Measurements from ENCODE around the gene MYF5.

MYF5 gene

DNA sequence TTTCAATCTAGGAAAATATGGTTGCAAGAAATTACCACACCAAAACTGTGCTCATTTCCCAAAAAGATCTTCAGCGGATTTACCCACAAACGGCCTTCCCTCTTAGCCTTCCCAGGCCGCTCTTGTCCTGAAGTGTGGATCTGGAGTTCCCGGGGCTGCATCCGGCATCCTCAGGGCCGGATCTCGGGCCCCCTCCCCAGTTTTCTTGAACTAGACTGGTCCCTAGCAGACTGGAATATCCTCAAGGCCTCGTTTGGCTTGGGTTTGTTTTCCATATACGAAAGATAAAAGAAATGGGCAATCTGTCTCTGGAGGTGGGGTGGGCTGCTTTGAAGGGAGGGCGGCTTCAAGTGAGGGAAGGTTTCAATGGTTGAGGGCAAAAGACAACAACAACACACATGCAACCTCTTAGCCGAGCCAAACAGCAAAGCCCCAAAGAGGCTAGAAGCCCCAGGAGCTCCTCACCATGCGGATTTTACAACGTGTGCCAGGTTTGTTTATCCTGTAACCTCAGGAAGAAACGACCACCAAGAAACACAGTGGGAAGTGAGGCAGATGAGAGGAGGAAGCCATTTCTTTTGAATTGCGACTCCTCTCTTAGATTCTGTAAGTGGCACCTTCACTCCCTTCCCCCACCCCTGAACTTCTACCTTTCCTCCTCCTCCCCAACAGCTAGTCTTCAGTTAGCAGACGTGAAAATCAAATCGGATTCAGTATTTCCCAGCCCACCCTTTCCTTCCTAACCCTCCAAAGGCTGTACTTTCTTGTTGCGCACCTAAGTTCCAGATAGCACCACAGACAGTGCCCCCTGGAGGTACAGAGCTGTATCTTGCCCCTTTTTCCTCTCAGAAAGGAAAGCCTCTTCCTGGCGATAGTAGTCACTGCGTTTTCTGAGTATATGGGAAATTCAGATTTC, 6.6 kb upstream of the MYF5 start:
- Histone ChIP-seq H3K27ac (ENCODE audit: low read depth, low read length) (no peak overlapping the region), H3K27me3 (ENCODE audit: control insufficient read depth, insufficient read depth, low read length) (no peaks in the 10 kb centered on the region), H3K9ac (ENCODE audit: low read length) (no peak overlapping the region), H3K36me3 (ENCODE audit: control insufficient read depth, insufficient read depth, low read length) (no peaks in the 10 kb centered on the region), H3K4me3 (ENCODE audit: low read length) (no peak overlapping the region), H3K4me1 (ENCODE audit: control insufficient read depth, insufficient read depth, low read length) (no peaks in the 10 kb centered on the region)

DNA sequence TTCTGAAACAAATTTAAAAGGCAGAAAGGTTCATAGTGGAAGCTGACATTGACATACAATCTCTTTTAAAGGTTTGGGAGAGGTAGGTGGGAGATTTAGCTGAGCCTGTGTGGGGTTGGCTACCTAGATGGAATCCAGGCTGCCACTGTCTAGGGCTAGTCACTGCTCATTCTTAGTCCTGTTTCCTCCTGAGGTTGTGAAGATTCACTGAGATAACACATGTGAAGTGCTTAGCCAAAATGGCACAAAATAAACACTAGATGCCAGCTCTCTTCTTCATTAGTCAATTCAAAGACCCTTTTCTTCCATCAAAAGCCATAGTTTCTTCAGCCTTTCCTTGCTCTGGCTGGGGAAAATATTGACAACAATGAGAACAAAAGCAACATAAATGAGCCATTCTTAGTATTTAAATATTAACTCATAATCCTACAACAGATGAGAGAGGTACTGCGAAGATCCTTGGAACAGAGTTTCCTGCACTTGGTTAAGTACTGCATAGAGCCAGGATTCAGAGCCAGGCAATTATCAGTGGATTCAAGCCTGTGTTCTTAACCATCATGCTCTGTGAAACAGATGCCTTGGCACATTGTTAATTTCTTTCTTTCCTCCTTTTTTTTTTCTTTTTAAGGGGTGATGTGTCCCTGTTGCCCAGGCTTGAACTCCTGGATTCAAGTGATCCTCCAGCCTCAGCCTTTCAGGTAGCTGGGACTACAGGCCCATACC, 5.8 kb upstream of the MYF5 start:
- Histone ChIP-seq H3K36me3 (ENCODE audit: control insufficient read depth, insufficient read depth, low read length) (no peaks in the 10 kb centered on the region), H3K9ac (ENCODE audit: low read length) (no peak overlapping the region), H3K27me3 (ENCODE audit: control insufficient read depth, insufficient read depth, low read length) (no peaks in the 10 kb centered on the region), H3K27ac (ENCODE audit: low read depth, low read length) (no peak overlapping the region), H3K4me3 (ENCODE audit: low read length) (no peak overlapping the region), H3K4me1 (ENCODE audit: control insufficient read depth, insufficient read depth, low read length) (no peaks in the 10 kb centered on the region)

DNA sequence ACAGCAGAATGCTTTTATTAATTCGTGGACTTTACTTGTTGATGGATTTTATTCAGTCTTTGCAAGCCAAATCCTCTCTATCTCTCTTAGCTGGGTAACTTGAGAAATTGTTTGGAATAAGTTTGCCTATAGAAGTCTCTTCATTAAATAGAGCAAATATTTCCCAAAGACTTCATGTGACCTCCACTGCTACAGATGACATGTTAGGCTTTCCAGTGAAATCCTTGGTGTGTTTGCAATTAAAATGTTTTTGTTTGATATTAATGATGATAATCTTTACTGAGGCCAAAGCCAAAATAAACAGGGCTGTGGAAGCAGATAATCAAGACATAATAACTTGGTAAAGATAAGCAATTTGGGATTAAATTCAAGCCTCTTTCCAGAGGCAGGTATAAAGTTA, 4.8 kb upstream of the MYF5 start:
- Histone ChIP-seq H3K27me3 (ENCODE audit: control insufficient read depth, insufficient read depth, low read length) (no peaks in the 10 kb centered on the region), H3K4me1 (ENCODE audit: control insufficient read depth, insufficient read depth, low read length) (no peaks in the 10 kb centered on the region), H3K36me3 (ENCODE audit: control insufficient read depth, insufficient read depth, low read length) (no peaks in the 10 kb centered on the region), H3K27ac (ENCODE audit: low read depth, low read length) (no peak overlapping the region), H3K4me3 (ENCODE audit: low read length) (no peak overlapping the region), H3K9ac (ENCODE audit: low read length) (no peak overlapping the region)

DNA sequence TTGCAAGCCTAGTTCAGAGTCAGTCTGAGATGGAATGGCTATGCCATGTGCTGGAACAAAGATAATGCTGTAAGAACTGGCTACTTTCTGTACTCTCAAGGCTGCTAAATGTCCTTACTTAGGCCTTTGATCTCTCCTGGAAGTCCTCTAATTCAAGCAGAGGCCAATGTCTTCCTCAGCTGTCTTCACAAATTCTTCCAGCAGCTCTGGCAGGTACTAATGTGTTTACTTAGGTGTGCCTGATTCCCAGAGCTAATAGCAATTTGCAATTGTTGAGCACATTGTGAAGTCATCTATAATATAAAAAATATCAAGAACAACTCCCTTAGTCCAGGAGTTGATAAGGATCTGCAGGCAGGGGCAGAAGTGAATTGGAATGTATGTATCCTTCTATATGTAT, 3.8 kb upstream of the MYF5 start:
- no peaks in the 10 kb centered on the region for H3K36me3 ChIP-seq (ENCODE audit: control insufficient read depth, insufficient read depth, low read length)
- no peak overlapping the region for H3K27ac ChIP-seq (ENCODE audit: low read depth, low read length)
- H3K4me3 ChIP-seq (ENCODE audit: low read length): no peak overlapping the region
- no peaks in the 10 kb centered on the region for H3K4me1 ChIP-seq (ENCODE audit: control insufficient read depth, insufficient read depth, low read length)
- H3K27me3 ChIP-seq (ENCODE audit: control insufficient read depth, insufficient read depth, low read length): no peaks in the 10 kb centered on the region
- no peak overlapping the region for H3K9ac ChIP-seq (ENCODE audit: low read length)

DNA sequence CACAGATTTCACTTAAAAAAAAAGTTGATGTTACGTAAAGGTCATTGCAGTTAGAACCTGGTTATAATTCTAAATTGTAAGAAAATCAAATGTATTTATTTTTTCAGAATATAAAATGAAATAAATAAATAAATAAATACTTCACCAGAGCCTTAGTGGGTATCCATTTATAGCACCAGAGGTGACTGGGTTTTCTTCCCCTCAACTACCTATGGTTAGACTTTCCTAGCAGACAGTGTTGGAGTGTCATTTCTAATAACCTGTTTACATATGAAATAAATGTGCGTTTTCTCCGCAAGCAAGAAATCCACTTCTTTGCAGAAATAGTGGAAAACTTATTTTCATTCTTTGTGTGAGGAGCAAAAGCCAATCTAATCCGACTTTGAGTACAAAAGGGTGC, 3.3 kb upstream of the MYF5 start:
- no peak overlapping the region for H3K27ac ChIP-seq (ENCODE audit: low read depth, low read length)
- no peaks in the 10 kb centered on the region for H3K36me3 ChIP-seq (ENCODE audit: control insufficient read depth, insufficient read depth, low read length)
- H3K4me3 ChIP-seq (ENCODE audit: low read length): no peak overlapping the region
- H3K4me1 ChIP-seq (ENCODE audit: control insufficient read depth, insufficient read depth, low read length): no peaks in the 10 kb centered on the region
- H3K27me3 ChIP-seq (ENCODE audit: control insufficient read depth, insufficient read depth, low read length): no peaks in the 10 kb centered on the region
- H3K9ac ChIP-seq (ENCODE audit: low read length): no peak overlapping the region

DNA sequence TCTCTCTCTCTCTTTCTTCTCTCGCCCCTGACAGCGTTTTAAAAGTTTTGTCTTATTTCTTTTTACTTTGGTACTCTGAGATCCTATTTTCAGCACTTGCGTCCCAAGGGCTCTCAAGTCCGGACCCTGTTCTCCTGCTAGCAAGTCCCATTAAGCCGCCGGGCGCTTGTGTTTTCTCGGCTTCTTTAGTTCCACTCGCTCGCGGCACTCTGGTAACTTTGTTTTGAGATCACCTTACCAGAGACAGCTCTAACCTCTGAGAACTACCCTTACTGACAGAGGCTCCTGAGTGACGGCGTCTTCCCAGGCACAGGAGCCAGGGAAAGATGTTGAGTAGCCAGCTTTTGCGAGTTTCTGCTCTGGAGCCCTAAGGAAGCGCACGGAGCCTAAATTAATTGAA, 2.7 kb upstream of the MYF5 start:
- Histone ChIP-seq H3K27me3 (ENCODE audit: control insufficient read depth, insufficient read depth, low read length) (no peaks in the 10 kb centered on the region), H3K36me3 (ENCODE audit: control insufficient read depth, insufficient read depth, low read length) (no peaks in the 10 kb centered on the region), H3K4me3 (ENCODE audit: low read length) (no peak overlapping the region), H3K27ac (ENCODE audit: low read depth, low read length) (no peak overlapping the region), H3K9ac (ENCODE audit: low read length) (no peak overlapping the region), H3K4me1 (ENCODE audit: control insufficient read depth, insufficient read depth, low read length) (no peaks in the 10 kb centered on the region)

GRCh38 chr12:80714846-80715245, 1.9 kb upstream of the MYF5 start:
- H3K4me1 ChIP-seq (ENCODE audit: control insufficient read depth, insufficient read depth, low read length): no peaks in the 10 kb centered on the region
- no peak overlapping the region for H3K9ac ChIP-seq (ENCODE audit: low read length)
- H3K4me3 ChIP-seq (ENCODE audit: low read length): no peak overlapping the region
- H3K27me3 ChIP-seq (ENCODE audit: control insufficient read depth, insufficient read depth, low read length): no peaks in the 10 kb centered on the region
- H3K36me3 ChIP-seq (ENCODE audit: control insufficient read depth, insufficient read depth, low read length): no peaks in the 10 kb centered on the region
- H3K27ac ChIP-seq (ENCODE audit: low read depth, low read length): no peak overlapping the region

GRCh38 chr12:80715713-80716249, 931 bp upstream of the MYF5 start:
- Histone ChIP-seq H3K4me3 (ENCODE audit: low read length) (no peak overlapping the region), H3K36me3 (ENCODE audit: control insufficient read depth, insufficient read depth, low read length) (no peaks in the 10 kb centered on the region), H3K27ac (ENCODE audit: low read depth, low read length) (no peak overlapping the region), H3K9ac (ENCODE audit: low read length) (no peak overlapping the region), H3K4me1 (ENCODE audit: control insufficient read depth, insufficient read depth, low read length) (no peaks in the 10 kb centered on the region), H3K27me3 (ENCODE audit: control insufficient read depth, insufficient read depth, low read length) (no peaks in the 10 kb centered on the region)

- Histone ChIP-seq H3K36me3 (ENCODE audit: control insufficient read depth, insufficient read depth, low read length) (no peaks in the 10 kb centered on the region), H3K27me3 (ENCODE audit: control insufficient read depth, insufficient read depth, low read length) (no peaks in the 10 kb centered on the region), H3K27ac (ENCODE audit: low read depth, low read length) (no peak overlapping the region), H3K4me3 (ENCODE audit: low read length) (no peak overlapping the region), H3K4me1 (ENCODE audit: control insufficient read depth, insufficient read depth, low read length) (no peaks in the 10 kb centered on the region), H3K9ac (ENCODE audit: low read length) (no peak overlapping the region)
Measured at GRCh38 chr12:80717856-80718255, 1.1 kb downstream of the MYF5 start.

DNA sequence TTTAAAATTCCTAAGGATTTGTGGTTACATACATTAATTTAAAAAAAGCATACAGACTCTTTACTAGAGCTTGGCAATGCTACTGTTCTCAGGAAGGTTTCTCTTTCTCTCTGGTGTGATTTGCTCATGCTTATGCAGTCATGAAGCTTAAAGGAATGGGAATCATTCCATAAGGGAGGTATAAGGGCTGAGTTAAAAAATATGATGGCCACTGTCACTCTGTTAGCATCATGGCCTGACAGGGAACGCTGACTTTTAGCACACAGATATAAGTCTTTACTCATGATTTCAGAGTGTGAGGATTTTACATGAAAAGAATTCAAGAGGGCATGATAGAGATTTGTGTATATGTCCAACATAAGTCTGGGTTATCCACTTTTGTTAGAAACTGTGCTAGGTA, 3.8 kb downstream of the MYF5 start:
- Histone ChIP-seq H3K36me3 (ENCODE audit: control insufficient read depth, insufficient read depth, low read length) (no peaks in the 10 kb centered on the region), H3K4me1 (ENCODE audit: control insufficient read depth, insufficient read depth, low read length) (no peaks in the 10 kb centered on the region), H3K4me3 (ENCODE audit: low read length) (no peak overlapping the region)

GRCh38 chr12:80721326-80721725, 4.6 kb downstream of the MYF5 start:
- Histone ChIP-seq H3K4me1 (ENCODE audit: control insufficient read depth, insufficient read depth, low read length) (no peaks in the 10 kb centered on the region), H3K36me3 (ENCODE audit: control insufficient read depth, insufficient read depth, low read length) (no peaks in the 10 kb centered on the region), H3K27ac (ENCODE audit: low read depth, low read length) (no peak overlapping the region), H3K4me3 (ENCODE audit: low read length) (no peak overlapping the region), H3K27me3 (ENCODE audit: control insufficient read depth, insufficient read depth, low read length) (no peaks in the 10 kb centered on the region), H3K9ac (ENCODE audit: low read length) (no peak overlapping the region)

More for the DNA sequence above, 3.8 kb downstream of the MYF5 start:
- H3K9ac ChIP-seq (ENCODE audit: low read length): no peak overlapping the region
- no peaks in the 10 kb centered on the region for H3K27me3 ChIP-seq (ENCODE audit: control insufficient read depth, insufficient read depth, low read length)
- no peak overlapping the region for H3K27ac ChIP-seq (ENCODE audit: low read depth, low read length)

DNA sequence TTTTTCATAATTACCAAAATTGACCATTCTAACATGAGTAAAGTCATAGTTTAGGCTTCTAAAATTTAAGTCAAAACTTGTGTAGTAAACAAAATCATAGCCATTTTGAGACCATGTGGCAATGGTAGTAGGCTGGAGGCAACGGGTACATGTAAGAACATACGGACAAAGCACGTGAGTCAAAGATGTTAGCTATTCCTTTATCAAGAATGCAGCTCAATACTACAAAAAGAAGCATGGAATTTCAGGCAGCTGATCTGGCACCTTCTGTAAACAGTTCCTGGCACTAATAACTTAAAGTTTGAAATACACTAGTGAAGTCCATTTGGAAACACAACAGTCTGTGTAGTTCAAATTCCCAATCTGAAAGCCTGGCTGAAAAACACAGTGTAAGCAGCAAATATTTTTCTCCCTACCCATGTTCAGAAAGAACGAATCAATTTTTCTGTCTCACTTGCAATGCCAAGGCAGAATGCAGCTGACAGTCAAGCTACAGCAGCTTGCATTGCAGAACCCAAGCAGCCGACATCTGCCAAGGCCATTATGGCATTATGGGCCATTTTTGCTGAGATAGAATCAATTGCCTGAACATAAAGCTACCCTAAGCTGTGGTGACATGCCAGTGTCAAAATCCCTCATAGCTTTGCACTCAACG, 29.3 kb downstream of the MYF5 start:
- Histone ChIP-seq H3K36me3 (ENCODE audit: control insufficient read depth, insufficient read depth, low read length) (no peaks in the 10 kb centered on the region), H3K27ac (ENCODE audit: low read depth, low read length) (no peak overlapping the region), H3K27me3 (ENCODE audit: control insufficient read depth, insufficient read depth, low read length) (no peaks in the 10 kb centered on the region), H3K4me1 (ENCODE audit: control insufficient read depth, insufficient read depth, low read length) (no peaks in the 10 kb centered on the region), H3K9ac (ENCODE audit: low read length) (no peak overlapping the region), H3K4me3 (ENCODE audit: low read length) (no peak overlapping the region)

Data from rectal smooth muscle tissue (tissue), 1 donor.